Suppressor macrophage treated with lipopolysaccharide for 1 hour (primary cell): ENCODE measurements around the gene ZXDC.

ENCODE experiments used
- DNase-seq, 3 donors: peaks; one replicate each; pipeline ENCODE4 v3.0.0-alpha.2; 2020 to 2022

ZXDC gene

DNA sequence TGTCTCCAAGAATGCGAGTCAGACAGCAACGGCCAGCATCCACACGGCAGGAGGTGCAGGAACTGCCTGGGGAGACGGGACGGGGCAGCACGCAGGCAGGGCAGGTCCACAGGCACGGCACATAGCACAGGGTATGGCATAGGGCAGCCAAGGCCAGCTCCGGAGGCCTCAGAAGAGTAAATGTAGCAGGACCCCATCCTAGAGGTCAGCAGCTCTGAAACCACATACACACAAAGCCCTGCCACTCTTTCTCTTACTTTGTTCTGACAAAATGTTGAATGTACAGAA, 26.9 kb downstream of the ZXDC start:
- DNase-seq = no peak

GRCh38 chr3:126448136-126448892, 27.4 kb downstream of the ZXDC start:
- DNase-seq = no peak

DNA sequence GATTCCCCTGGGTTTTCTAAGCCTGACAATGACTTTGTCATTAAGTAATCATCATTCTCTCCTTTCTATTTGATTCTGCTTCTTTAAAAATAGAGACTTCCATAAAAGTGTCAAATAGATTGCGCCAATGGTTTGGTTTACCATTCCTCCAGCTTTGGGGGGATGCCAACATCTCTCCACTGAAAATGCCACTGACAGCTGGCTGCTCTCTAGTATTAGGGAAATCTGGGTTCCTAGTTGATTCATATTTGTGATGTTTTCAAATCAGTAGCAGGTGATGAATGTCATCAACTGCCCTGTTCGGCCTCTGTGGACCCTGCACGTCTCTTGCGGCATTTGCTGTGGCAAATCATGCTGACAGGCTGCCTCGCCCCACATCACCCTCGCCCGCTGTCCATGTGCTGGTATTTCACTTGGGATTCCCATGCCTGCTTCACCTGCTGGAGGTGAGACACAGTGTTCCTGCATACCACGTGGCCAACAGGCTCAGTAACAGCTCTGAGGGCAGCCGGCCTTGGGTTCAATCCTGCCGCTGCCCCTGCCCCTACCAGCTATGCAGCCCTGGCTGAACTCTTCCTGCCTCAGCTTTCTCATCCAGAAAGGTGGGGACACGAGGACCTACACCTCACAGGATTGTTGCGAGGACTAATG, 28.1 kb downstream of the ZXDC start:
- no peak for DNase-seq

DNA sequence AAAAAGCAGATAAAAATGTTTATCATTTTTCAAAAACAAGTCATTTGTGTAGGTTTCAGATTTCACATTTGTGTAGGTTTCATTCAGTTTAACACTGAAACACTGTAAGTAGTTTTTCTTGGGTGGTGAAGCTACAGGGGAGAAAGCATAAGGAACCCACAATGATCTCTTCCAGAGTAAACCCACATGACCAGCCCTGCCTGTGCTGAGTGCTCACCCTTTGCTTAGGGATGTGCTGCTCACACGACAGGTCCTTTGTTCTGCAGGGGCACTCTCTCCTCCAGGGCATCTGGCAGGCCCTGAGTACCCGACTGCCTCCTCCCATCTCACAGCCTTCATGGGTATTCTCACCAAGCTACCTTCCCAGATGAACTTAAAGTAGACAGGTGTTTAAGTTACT, 28.9 kb downstream of the ZXDC start:
- DNase-seq = no peak

GRCh38 chr3:126446301-126446700, 29.4 kb downstream of the ZXDC start:
- DNase-seq = no peak

DNA sequence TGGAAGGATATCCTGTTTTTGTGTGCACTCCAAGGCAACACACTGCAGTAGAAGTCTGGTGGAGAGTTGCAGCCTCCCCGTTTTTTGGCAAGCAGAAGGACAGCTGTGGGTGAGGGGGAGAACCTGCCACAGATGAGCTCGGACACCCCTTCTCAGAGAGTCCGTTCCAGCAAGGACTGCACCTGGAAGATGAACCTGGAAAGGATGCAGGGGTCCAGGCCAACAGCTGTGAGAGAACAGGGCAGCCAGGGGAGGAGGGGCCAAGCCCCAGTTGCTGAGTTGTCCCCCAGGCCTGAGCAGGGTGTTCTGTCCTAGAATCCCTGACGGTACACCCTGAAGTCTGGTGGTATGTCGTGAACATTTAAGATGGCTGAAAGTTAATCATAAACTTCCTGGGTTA, 30.2 kb downstream of the ZXDC start:
- DNase-seq = no peak

GRCh38 chr3:126442856-126443242, 32.8 kb downstream of the ZXDC start:
- DNase-seq = no peak

- DNase-seq = no peak
These were observed 33.4 kb downstream of the ZXDC start for GRCh38 chr3:126442094-126442855.

- DNase-seq = no peak
These were observed 34.3 kb downstream of the ZXDC start for GRCh38 chr3:126441256-126441880.

- no peak for DNase-seq
These were observed 35.0 kb downstream of the ZXDC start for GRCh38 chr3:126440709-126440995.

- no peak for DNase-seq
These were observed 35.6 kb downstream of the ZXDC start for GRCh38 chr3:126439968-126440708.

GRCh38 chr3:126439346-126439967, 36.2 kb downstream of the ZXDC start:
- DNase-seq = no peak

- no peak for DNase-seq
These were observed 36.9 kb downstream of the ZXDC start for GRCh38 chr3:126438746-126439145.

- no peak for DNase-seq
These were observed 37.5 kb downstream of the ZXDC start for GRCh38 chr3:126438186-126438585.

- DNase-seq = no peak
These were observed 38.6 kb downstream of the ZXDC start for GRCh38 chr3:126436826-126437717.

DNA sequence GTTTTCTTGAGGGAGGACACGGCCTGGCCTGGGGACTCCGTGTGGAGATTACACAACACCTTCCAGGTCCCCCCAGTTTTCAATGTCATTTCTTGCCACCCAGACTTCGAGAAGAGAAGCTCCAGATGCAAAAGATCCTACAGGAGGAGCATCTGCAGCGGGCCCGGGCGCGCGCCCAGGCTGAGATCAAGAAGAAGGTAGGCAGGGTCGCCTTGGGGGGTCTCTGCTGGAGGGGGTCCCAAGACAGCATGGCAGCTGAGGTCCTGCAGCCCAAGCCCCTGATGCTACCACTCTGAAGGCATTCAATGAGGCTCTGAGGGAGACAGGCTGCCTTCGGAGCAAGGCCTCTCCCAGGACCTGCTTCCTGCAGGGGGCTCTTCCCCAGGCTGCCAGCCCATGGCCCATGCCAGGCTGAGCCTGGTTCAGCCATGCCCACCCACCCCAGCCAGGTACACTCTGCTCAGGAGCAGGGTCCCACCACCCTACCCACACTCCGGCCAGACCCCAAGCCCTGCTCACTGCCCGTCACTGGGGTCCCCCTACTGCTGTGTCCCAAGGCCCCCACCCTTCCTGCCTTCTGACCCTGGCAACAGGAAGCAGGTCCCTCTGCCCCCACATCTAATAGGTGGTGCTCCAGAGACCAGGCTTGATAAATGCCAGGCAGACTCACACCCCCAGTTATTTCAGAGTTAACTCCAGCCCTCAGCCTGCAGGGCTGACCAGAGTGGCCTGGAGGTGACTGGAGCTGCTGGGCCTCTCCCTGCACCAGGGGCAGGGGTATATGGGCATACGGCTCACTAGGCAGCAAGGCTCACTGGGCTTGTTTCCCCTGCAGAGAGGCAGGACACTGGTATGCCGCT, 40.0 kb downstream of the ZXDC start:
- DNase-seq = no peak

DNA sequence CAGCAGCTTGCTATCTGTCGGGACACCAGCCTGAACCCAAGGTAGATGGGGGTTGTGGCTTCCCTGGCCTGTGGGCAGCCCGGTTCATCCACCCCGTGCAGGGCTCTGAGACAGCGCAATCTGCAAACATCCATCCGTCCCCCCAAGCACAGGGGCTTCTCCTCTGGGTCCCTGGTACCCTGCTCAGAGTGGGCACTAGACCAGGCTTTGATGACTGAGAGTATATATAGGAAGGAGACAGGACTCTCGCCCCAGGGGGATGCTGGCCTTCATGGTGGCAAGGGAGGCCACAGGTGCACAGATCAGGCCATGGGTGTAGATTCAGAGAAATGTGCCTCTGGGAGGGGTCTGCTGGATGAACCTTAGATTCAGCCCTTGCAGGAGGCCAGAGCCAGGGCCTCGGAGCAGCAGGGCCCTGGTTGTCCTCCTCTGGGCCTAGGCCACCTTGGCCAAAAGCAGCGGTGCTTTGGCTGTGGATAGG, 40.7 kb downstream of the ZXDC start:
- no peak for DNase-seq

- DNase-seq = no peak
These were observed 41.5 kb downstream of the ZXDC start for GRCh38 chr3:126434264-126434590.

DNA sequence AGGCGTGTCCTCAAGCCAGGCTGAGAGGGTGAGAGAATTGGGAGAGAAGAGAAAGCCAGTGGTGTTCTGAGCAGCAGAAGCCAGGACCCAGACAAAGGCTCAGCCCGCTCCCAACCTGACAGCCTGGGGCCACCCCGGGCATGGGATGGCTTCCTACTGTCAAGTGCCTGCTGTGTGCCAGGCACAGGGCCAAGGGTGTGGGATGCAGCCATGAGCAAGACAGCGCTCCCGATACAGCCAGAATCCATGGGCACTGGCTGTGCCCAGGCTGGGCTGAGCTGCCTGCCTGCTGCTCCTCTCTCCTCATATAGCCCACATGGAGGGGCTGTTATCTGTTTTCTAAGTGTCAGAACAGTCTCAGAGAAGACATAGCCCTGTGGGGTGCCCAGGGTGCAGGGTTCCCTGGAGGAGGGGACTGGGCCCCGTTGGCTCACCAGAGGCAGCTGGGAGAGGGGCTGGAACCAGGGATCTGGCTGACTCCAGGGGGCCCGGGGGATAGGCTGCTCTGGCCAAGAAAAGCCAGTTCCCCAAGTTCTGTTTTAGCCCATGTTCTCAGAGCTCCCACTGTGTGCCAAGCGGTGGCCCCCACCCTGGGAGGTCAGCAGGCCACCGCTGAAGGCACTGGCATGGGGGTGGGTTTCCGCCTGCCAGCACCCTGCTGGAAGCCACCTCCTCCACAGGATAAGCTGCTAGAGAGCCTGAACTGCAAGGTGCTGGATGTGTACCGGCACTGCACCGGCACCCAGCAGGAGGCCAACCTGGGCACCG, 42.0 kb downstream of the ZXDC start:
- DNase-seq = no peak

DNA sequence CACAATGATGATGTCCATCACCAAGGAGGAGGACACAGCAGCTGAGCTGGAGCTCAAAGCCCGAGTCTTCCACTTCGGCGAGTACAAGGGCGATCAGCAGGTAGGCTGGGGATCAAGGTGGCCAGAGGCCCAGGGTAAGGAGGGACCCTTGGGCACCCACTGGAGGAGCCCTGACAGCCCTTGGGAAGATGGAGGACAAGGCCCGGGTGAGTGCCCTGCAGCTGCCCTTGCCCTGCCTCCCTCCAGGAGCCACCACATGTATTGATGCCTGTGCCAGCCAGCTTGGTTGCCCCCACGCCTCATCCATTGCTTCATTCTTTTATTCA, 42.6 kb downstream of the ZXDC start:
- no peak for DNase-seq
